GM18951 (cell line): ENCODE results near the gene ZNF346.
A peak's percentile ranks its signal among the peaks of the same experiment; 100 is the strongest.

Experiments
- POLR2A ChIP-seq: IDR thresholded peaks from 4 replicates; pipeline ENCODE4 v1.6.1; 2011; ENCODE audit warnings: mild to moderate bottlenecking; ENCODE audit not compliant: insufficient read length, insufficient read depth; ENCODE audit errors: extremely low read depth
- in situ Hi-C: fragments of 300-500 bp; cut with MboI; formaldehyde crosslinking; loops from one replicate; pipeline ENCODE4 v1.12.0; 2022; ENCODE audit warnings: low sequenced_read_pairs, mixed read lengths, inconsistent platforms; ENCODE audit not compliant: unreplicated experiment

ZNF346 gene

GRCh38 chr5:177099422-177100093 is 77.1 kb downstream of the ZNF346 start:
- no peak for TF ChIP-seq POLR2A
- in situ Hi-C loops, result loop anchor here (25.0 kb wide), 1 partner anchor 437 kb away; no protein-coding TSS in a partner anchor

- in situ Hi-C loops, result loop anchor here (25.0 kb wide), 1 partner anchor 438 kb away; no protein-coding TSS in a partner anchor
- no peak for TF ChIP-seq POLR2A
These were observed 78.2 kb downstream of the ZNF346 start for GRCh38 chr5:177100714-177101121.

- TF ChIP-seq POLR2A, result no peak
- in situ Hi-C loops, result loop anchor here (25.0 kb wide), 1 partner anchor 441 kb away; no protein-coding TSS in a partner anchor
These were observed 81.2 kb downstream of the ZNF346 start for GRCh38 chr5:177103523-177104253.

- in situ Hi-C loops, result loop anchor here (25.0 kb wide), 1 partner anchor 444 kb away; no protein-coding TSS in a partner anchor
- no peak for TF ChIP-seq POLR2A
These were observed 83.4 kb downstream of the ZNF346 start for GRCh38 chr5:177105691-177106476.

GRCh38 chr5:177107159-177107558 is 84.7 kb downstream of the ZNF346 start:
- in situ Hi-C loops, result loop anchor here (25.0 kb wide), 1 partner anchor 445 kb away; no protein-coding TSS in a partner anchor
- TF ChIP-seq POLR2A, result no peak

- in situ Hi-C loops, result loop anchor here (25.0 kb wide), 1 partner anchor 448 kb away; no protein-coding TSS in a partner anchor
- no peak for TF ChIP-seq POLR2A
These were observed 87.3 kb downstream of the ZNF346 start for GRCh38 chr5:177109810-177110209.

- in situ Hi-C loops, result loop anchor here (25.0 kb wide), 1 partner anchor 450 kb away; no protein-coding TSS in a partner anchor
- TF ChIP-seq POLR2A, result no peak
These were observed 89.4 kb downstream of the ZNF346 start for GRCh38 chr5:177111720-177112394.

- TF ChIP-seq POLR2A, result no peak
- in situ Hi-C loops, result loop anchor here (25.0 kb wide), 1 partner anchor 450 kb away; no protein-coding TSS in a partner anchor
These were observed 90.2 kb downstream of the ZNF346 start for GRCh38 chr5:177112589-177113220.

- in situ Hi-C loops, result loop anchor here (25.0 kb wide), 1 partner anchor 451 kb away; no protein-coding TSS in a partner anchor
These were observed 91.3 kb downstream of the ZNF346 start for GRCh38 chr5:177113566-177114424.

GRCh38 chr5:177116631-177117373 is 94.3 kb downstream of the ZNF346 start:
- in situ Hi-C loops, result loop anchor here (25.0 kb wide), 1 partner anchor 455 kb away; no protein-coding TSS in a partner anchor
- peak; percentile 59 for TF ChIP-seq POLR2A

More at GRCh38 chr5:177113566-177114424, 91.3 kb downstream of the ZNF346 start:
- TF ChIP-seq POLR2A, result no peak
